GM06990 (cell line): Measurements from ENCODE around the gene HBP1.

Experiments used
- DNase-seq: peaks from one replicate; pipeline ENCODE4 v3.0.0-alpha.2; 2011; ENCODE audit not compliant: insufficient read length; ENCODE audit errors: extremely low read depth
- H3K27me3 ChIP-seq: replicated peaks from 2 replicates; pipeline ENCODE4 v1.6.0; 2011; ENCODE audit warnings: low read length; ENCODE audit not compliant: control insufficient read depth, insufficient read depth
- H3K36me3 ChIP-seq: 2 replicates; pipeline ENCODE4 v1.5.1; 2011; ENCODE audit warnings: low read length; ENCODE audit not compliant: control insufficient read depth, insufficient read depth
- H3K4me3 ChIP-seq: replicated peaks from 2 replicates; pipeline ENCODE4 v1.5.1; 2011; ENCODE audit warnings: low read depth, mild to moderate bottlenecking, control low read depth, low read length
- CTCF ChIP-seq: IDR thresholded peaks from 2 replicates; pipeline ENCODE4 v1.5.1; 2011; ENCODE audit warnings: low read length, control low read depth, mild to moderate bottlenecking, inconsistent platforms; ENCODE audit not compliant: insufficient read depth, poor library complexity, severe bottlenecking

HBP1 gene

GRCh38 chr7:107228291-107228690 lies 59.5 kb downstream of the HBP1 start:
- Histone ChIP-seq H3K27me3 (no peaks in the 10 kb centered on the region), H3K36me3 (no peaks in the 10 kb centered on the region), H3K4me3 (no peak overlapping the region)
- no peak for DNase-seq
- TF ChIP-seq CTCF = no peak

GRCh38 chr7:107230334-107230733 lies 61.5 kb downstream of the HBP1 start:
- no peak for TF ChIP-seq CTCF
- DNase-seq = no peak
- Histone ChIP-seq H3K27me3 (no peaks in the 10 kb centered on the region), H3K4me3 (no peak overlapping the region), H3K36me3 (no peaks in the 10 kb centered on the region)

- no peaks in the 10 kb centered on the region for H3K27me3 ChIP-seq
- no peak for DNase-seq
- no peak overlapping the region for H3K4me3 ChIP-seq
- TF ChIP-seq CTCF = no peak
- no peaks in the 10 kb centered on the region for H3K36me3 ChIP-seq
Observed at GRCh38 chr7:107232568-107233090, 63.8 kb downstream of the HBP1 start.

GRCh38 chr7:107233174-107233573 lies 64.4 kb downstream of the HBP1 start:
- Histone ChIP-seq H3K27me3 (no peaks in the 10 kb centered on the region), H3K4me3 (no peak overlapping the region), H3K36me3 (no peaks in the 10 kb centered on the region)
- no peak for DNase-seq
- TF ChIP-seq CTCF = no peak

GRCh38 chr7:107233981-107234380 lies 65.2 kb downstream of the HBP1 start:
- no peaks in the 10 kb centered on the region for H3K36me3 ChIP-seq
- H3K4me3 ChIP-seq = no peak overlapping the region
- no peaks in the 10 kb centered on the region for H3K27me3 ChIP-seq
- TF ChIP-seq CTCF = no peak
- DNase-seq = no peak

GRCh38 chr7:107234436-107234835 lies 65.6 kb downstream of the HBP1 start:
- Histone ChIP-seq H3K27me3 (no peaks in the 10 kb centered on the region), H3K36me3 (no peaks in the 10 kb centered on the region), H3K4me3 (no peak overlapping the region)
- TF ChIP-seq CTCF = no peak
- no peak for DNase-seq
